CD4-positive, alpha-beta T cell treated with Interleukin-6 for 4 hours (primary cell): ENCODE results near the gene IGFL2.
"Not testable (repeated sequence)": the region's sequence is repeated elsewhere in the genome, so short reads cannot be mapped to it uniquely, and the experiment has no call there.

ENCODE experiments used
- DNase-seq: peaks from one replicate; pipeline ENCODE4 v3.0.0-alpha.2; 2020; ENCODE audit warnings: mixed read lengths

The IGFL2 gene

DNA sequence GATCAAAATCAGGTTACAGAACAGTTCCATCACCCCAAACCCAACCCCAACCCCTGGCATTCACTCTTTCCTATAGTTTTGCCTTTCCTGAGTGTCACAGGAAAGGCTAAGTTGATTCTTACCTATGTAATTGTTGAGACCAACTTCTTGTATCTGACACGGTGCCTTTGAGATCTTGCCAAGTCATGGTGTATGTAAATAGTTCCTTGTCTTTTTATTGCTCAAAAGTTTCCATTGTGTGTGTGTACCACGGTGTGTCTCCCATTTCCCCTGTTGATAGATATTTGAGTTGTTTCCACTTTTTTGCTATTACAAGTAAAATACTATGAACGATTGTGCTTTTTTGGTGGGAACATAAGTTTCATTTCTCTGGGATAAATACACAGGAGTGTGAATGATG is 3.3 kb upstream of the IGFL2 start:
- no peak for DNase-seq

DNA sequence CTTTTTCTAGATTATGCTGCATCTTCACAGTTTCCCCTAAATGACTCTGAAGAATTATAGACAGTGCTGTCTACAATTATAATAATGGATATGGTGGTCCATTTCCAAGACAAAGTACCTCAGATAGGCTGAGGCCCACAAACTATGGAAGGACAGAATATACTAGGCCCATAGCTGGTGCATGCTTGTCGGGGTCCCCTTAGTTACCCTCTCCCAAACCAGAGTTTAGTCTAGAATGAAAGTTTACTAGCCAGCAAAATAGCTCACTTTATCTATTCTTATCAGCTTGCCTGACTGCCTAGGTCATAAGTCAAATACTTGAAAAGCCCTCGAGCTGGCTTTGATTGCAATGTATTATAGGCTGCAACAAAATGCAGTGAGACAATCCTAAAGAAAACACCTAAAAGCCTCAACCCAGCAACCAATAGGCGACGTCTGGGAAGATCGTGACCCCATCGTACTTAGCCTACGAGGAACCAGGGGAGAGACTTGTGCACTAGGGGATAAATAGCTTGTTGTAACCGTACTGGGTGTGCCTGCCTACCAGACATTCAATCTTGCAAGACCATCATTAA is 785 bp upstream of the IGFL2 start:
- no peak for DNase-seq

DNA sequence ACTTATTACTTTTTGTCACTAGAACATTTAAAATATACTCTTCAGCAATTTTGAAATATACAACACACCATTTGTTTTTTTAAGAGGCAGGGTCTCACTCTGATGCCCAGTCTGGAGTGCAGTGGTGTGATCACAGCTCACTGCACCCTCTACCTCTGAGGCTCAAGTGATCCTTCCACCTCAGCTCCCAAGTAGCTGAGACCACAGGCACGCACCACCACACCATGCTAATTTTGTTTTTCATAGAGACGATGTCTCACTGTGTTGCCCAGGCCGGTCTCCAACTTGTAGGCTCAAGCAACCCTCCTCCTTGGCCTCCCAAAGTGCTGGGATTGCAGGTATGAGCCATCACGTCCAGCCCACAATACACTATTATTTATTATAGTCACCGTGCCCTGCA is 2.6 kb downstream of the IGFL2 start:
- no peak for DNase-seq

DNA sequence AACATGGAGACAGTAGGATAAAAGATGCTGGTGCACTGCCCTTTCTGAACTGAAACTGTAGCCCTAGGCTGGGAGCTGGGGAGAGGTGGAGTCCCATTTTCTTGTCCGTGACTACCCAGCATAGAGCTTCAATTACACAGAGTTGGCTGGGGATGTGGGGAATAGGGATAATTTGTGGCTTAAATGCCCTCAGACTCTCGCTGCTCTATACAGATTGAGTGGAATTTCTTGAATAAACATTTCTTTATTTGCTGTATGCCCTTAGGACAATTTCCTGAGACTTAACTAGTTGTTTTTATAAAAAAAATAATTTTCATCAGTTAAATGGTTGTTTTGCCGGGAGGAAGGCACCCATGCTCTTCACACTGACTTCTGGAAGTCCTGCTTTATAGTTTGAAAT is 7.2 kb downstream of the IGFL2 start:
- no peak for DNase-seq

DNA sequence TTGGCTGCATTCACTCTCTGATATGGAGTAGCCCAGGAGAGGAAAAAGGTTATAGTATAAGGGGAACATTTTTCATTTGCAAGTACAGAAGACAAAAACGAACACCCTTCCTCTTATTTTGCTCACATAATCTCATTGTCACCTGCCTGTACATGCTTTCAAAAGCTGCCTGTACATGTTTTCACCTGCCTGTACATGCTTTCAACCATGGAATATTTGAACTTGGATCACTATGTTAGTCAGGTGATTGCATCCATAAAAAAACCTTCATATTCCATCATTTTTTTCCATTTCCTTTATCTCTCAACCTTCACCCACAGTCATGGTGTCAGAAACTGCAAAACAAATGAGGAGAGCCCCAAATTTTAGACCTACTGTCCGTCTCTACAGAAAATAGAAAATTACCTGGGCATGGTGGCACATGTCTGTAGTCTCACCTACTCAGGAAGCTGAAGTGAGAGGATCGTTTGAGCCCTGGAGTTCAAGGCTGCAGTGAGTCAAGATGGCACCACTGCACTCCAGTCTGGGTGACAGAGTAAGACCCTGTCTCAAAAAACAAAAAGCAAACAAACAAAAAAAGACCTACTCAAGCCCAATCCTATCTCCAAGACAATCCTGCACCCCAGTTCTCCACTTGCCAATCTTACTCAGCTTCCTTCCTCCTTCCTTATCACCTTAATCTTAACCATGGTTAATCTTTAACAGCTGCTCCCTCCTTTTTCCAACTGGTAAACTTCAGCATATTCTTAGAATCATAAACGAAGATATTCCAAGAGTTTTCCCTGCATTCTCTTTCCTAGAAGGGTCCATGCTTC is 11.6 kb downstream of the IGFL2 start:
- DNase-seq, result no peak

DNA sequence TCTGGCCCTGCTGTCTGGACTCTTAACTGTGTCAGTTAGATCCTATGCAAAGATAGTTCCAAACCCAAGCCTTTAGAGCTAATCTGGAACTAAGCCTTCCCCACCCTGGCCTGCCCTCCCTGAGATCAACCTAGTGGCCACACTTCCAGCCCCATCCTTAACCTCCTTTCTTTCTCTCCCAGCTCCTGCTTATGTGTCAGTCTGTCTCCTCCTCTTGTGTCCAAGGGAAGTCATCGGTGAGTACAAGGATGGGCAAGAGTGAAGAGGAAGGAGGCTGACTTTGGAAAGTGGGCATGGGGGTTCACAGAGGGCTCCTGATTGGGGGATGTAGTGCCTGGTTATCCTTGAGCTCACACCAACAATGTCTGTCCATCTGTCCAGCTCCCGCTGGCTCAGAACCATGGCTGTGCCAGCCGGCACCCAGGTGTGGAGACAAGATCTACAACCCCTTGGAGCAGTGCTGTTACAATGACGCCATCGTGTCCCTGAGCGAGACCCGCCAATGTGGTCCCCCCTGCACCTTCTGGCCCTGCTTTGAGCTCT is 12.3 kb downstream of the IGFL2 start:
- no peak for DNase-seq

DNA sequence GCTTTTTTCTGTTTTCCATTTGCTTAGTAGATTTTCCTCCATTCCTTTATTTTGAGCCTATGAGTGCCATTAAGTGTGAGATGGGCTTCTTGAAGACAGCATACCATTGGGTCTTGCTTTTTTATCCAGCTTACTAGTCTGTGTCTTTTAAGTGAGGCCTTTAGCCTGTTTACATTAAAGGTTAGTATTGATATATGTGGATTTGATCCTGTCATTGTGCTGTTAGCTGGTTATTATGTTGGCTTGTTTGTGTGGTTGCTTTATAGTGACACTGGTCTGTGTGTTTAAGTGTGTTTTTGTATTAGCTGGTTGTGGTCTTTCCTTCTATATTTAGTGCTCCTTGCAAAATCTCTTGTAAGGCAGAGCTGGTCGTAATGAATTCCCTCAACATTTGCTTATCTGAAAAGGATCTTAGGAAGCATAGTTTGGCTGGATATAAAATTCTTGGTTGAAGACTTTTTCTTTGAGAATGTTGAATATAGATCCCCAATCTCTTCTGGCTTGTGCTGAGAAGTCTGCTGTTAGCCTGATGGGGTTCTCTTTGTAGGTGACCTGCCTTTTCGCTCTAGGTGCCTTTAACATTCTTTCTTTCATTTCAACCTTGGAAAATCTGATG is 13.7 kb downstream of the IGFL2 start:
- not testable (repeated sequence) for DNase-seq

DNA sequence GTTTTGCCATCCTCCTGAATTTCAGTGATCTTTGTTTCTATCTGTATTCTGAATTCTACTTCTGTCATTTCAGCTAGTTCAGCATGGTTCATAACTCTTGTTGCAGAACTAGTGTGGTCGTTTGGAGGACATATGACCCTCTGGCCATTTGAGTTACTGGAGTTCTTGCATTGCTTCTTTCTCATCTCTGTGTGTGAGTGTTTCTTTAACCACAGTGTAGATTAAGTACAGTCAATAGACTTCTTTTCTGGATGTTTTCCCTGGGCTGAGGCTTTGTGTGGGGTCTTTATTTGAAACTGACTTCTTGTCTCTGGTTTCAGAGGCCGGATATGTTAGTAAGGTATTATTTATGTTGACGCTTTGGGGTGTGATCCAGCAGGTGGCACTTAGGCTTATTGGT is 14.7 kb downstream of the IGFL2 start:
- no peak for DNase-seq

DNA sequence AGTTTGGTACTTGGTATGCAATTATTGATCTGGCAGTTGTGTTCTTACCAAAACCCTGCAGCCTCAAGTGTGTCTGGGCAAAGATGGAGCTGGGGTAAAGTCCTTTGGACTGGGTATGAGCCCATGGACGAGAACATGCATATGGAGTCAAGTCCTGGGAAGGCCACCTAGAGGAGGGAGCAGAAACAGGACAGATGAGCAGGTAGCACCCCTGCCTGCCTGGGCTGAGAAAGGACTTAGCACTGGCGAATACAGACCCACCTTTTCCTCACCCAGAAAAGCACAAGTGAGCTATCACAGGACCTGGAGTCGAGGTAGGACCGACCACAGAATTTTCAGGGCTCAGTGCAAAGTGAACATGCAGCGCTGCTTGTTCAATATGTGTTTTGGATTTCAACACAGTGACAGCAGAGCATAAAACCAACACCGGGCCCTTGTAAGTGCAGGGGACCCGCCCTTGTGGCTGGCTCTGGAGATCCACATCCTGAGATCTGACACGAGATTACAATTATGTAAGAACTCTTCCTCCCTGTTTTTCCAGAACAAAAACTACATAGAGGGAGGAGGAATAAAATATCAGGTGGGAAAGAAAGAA is 25.9 kb downstream of the IGFL2 start:
- DNase-seq, result no peak

DNA sequence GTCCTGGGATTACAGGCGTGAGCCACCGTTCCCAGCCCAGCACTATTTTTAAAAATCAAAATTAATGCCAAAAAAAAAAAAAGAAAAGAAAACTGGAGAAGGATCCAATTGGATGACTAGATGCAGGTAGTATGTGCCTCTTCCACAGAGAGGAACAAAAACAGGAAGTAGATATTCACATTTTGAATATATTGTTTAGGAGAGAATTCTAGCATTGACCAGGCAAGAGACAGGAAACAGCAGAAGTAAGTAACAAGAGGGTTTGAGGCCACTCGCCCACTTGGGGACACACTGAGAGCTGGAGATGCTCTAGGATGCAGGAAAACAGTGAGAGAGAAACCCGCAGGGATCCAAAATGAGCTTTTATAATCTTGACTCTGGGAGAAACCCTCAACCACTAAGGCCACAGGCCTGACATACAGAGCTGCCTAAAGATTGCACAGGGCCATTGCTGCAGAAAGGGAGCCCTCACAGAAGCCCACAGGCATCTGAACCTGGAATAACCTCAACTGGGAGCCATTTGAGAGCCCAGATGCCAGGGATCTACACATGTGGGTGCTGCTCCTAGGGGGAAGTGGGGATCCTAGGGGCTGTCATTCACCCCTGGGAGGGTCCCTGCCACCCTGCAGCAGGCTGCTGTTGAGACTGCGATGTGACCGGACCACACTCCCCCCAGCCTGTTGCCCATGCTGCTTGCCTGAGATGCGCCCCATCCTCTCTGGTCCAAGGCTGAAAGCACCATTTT is 28.2 kb downstream of the IGFL2 start:
- no peak for DNase-seq

DNA sequence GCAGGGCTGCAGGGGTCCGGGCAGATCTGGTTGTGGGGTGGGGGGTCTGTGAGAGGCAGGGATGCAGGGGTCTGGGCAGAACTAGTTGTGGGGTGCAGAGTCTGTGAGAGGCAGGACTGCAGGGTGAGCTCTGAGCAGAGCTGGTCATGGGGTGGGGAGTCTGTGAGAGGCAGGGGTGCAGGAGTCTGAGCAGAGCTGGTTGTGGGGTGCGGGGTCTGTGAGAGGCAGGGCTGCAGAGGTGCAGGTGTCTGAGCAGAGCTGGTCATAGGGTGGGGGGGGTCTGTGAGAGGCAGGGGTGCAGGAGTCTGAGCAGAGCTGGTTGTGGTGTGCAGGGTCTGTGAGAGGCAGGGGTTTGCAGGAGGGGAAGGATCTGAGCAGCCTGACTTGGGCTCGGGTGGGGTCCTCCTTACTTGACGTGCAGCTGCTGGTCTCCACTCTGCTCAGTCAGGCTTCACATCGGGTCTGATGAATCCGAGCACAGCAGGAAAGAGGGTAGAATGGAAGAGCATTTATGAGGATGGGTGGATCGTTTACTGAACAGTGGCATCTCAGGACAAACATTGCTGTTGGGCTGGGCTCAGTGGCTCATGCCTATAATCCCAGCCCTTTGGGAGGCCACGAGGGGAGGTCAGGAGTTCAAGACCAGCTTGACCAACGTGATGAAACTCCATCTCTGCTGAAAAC is 31.2 kb downstream of the IGFL2 start:
- DNase-seq, result no peak

DNA sequence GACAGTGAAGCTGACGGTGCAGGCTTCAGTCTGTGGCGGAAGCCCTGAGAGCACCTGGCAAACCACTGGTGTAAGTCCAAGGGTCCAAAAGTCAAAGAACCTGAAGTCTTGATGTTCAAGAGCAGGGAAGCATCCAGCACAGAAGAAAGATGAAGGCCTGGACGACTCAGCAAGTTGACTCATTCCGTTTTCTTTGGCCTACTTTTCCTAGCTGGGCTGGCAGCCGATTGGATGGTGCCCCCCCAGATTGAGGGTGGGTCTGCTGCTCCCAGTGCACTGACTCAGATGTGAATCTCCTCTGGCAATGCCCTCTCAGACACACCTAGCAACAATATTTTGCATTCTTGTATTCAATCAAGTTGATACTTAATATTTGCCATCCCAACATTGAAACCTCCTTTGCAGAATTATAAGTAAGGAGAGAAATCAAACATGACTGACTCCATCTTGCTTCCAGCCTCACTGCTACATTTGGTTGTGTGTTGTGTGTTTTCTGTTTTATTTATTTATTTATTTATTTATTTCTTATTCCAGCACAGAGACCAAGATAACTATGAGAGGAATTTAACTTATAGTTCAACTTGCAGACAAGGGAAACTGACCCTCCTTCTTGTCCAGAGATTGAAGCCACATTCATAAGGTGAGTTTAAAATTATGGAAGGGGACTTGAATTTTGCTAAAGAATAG is 32.8 kb downstream of the IGFL2 start:
- no peak for DNase-seq

DNA sequence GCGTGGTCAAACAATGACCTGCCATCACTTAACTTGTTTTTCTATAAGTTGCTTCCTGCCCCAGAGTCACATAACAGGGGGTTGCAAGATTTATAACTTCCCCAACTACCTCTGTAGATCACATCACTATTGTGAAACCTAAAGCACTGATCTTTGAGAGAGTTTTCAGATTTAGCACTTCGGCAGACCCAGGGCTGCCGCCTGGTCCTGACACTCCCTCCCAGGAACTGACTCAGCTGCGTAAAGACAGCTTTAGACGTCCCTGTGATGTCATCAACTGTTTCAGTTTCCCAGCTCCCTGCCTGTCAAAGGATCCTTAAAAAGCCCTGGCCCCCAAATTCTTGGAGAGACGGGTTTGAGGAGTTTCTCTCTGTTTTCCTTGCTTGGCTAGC is 33.3 kb downstream of the IGFL2 start:
- DNase-seq, result no peak

DNA sequence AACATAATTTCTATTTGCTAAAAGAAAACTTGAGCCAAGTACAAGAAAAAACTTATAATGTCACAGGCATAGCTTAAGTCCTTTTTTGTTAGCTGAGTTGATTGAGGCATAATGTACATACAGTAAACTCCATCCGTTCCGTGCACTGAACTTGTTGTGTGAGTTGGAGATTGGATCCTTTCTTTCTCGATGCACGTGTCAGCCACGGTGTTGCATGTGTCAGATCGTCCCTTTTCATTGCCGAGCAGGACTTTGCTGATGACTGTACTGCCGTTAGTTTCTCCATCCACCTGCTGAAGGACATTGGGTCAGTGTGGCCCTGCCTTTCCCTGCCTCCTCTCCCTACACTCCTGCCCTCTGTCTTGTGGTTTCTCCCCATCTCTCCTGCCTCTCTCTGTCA is 34.4 kb downstream of the IGFL2 start:
- DNase-seq, result no peak

DNA sequence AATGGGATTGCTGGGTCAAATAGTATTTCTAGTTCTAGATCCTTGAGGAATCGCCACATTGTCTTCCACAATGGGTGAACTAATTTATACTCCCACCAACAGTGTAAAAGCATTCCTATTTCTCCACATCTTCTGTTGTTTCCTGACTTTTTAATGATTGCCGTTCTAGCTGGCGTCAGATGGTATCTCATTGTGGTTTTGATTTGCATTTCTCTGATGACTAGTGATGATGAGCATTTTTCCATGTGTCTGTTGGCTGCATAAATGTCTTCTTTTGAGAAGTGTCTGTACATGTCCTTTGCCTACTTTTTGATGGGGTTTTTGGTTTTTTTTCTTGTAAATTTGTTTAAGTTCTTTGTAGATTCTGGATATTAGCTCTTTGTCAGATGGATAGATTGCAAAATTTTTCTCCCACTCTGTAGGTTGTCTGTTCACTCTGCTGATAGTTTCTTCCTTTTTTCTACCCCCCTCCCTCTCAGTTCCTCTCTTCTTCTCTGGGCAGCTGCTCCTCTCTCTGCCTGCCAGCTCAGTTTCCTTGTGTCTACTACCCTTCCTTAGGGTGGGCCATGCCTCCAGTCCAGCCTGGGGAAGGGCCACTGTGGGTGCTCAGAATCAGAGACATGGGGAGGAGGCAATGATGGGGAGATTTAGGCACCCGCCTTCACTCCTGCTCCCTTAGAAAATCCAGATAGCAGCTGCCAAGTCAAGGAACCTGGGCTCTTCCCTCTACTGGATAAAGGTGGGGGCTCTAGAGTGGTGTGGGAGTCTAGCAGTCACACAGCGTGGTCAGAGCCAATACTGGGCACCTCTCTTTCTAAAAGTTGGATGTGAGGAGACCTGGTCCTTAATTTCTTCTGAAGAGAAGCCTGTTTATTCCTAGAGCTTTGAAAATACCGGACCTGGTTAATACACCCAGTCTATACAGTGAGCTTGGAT is 37.0 kb downstream of the IGFL2 start:
- not testable (repeated sequence) for DNase-seq

DNA sequence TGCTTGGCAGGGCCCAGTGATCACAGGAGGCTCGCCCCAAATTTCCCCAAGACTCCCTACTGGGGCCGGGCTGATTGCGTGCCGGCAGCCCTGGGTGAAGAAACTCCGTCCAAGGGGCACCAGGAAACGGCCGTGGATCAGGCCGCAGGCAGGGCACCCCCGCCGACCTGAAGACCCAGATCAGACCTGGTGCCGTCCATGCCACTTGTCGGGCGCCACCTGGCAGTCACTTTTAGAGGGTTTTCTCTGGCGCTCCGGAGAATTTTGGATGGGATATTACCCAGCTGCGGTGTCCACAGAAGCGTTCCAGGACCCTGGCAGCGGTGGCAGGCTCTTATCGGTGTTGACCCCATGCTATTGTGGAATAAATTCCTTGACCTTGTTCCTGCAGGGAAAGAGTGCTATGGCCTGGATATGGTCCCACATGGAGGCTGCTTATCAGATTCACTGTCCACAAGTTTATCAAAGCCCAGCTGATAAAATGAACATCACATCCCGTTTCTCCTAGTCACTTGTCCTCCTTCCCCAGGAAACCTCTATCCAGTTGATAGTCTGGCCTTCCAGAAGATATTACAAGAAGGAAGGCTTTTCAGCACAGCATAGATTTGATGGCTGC is 38.2 kb downstream of the IGFL2 start:
- DNase-seq, result no peak

DNA sequence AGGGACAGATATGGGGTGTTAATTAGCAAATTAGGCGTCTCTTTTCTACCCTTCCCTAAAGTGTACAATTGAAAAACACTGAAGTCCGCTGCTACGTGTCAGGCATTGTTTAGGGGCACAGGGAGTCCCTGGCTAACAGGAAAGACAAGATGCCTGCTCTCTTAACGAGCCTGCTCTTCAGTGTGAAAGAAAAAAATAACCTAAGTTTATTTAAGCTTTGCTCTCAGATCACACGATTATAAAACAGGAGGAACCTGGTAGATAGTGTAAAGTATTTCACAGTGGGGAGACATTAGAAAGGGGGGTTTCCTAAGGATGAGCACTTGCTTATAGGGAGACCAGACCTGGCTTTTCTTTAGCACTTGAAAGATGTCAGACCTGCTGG is 38.7 kb downstream of the IGFL2 start:
- no peak for DNase-seq

DNA sequence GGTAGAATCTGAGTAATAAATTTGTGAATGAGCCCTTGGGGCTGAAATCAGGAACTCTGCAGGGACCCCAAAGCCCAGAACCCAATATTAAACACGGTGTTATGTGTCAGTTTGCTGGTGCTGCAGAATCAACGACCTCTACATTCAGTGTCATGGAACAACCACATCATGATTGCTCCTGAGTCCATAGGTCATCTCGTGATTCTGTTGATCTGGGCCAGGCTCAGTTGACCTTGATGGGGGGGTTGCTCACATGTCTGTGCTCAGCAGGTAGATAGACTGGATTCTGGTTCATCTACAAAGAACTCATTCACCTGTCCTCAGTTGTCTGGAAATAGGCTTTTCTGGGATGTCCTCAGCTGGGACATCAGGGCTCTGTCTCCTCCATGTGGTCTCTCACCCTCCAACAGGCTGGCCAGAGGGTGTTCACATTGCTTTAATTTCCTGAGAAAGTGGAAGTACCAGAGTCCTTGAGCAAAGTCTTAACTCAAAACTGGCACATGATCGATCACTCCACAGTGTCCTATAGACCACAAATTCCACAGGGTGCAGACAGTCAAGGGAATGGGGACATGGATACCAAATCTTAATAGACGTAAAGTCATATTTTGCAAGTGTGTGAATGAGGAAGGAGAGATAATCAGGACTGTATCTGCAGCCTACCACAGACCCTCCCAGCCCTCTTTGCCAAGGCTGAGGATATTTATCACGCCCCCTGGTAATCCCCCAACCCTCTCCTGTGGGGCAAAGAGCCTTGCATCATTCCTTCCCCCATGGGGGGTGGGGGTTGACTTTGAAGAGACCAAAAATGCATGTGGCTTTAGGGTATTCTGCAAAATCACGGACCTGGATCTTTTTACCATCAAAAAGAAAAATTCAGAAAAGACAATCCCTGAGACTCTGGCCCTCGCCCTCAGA is 42.2 kb downstream of the IGFL2 start:
- DNase-seq, result no peak

DNA sequence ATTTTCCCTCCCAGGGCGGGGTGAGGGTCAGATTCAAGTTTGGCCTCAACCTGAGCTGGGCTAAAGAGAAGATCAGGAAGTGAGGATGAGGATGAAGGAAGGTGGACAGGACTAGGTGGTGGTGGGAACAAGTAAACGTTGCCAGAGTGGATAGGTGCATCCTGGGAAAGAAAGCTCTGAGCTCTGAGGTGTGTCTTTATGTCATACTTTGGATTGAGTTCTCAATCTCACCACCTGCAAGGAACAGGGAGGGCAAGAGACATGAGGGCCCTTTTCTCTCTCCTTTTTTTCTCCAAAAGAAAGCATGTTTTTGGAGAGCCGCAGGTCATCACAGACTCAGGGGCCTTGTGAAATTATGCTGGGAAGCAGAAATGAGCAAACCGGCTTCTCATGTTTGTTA is 43.3 kb downstream of the IGFL2 start:
- no peak for DNase-seq
